NCI-H226 (cell line): Measurements from ENCODE around the gene PIK3R5.

Source experiments
- DNase-seq: peaks from one replicate; pipeline ENCODE4 v3.0.0-alpha.2; 2015

The PIK3R5 gene

DNA sequence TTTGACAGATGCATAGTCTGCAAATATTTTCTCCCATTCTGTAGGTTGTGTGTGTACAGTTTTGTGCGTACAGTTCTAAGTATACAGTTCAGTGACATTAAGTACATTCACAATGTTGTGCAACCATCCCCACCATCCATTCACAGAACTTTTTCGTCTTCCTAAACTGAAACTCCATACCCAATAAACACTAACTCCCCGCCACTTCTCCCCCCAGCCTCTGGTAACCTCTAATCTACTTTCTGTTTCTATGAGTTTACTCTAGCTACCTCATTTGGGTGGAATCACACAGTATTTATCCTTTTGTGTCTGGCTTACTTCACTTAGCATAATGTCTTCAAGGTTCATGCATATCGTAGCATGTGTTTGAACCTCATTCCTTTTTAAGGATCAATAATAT, 14.3 kb downstream of the PIK3R5 start:
- no peak for DNase-seq

DNA sequence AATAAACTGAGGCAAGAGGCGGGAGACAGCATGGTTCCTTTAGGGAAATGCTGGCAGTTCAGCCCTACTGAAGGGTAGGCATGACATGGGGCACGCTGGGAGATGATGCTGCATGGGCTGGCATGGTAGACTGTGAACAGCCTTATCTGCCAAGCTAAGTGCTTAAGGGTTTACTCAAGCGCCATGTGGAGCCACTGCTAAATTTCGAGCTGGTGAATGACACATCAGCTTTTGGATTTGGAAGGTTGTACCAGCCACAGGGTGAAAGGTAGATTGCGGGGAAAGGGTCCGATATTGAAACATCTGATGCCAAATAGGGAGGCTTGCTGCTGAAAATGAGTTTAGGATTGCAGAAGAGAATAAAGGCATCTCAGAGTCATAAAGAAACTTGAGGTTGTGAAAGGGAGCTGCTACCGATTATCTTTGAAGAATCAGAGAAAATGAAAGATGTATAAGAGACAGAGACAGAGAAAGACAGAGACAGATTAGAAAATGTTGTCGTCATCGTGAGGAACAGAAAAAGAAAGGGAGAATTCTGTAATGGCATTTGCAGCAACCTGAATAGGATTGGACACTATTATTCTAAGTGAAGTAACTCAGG, 16.3 kb downstream of the PIK3R5 start:
- DNase-seq = no peak

DNA sequence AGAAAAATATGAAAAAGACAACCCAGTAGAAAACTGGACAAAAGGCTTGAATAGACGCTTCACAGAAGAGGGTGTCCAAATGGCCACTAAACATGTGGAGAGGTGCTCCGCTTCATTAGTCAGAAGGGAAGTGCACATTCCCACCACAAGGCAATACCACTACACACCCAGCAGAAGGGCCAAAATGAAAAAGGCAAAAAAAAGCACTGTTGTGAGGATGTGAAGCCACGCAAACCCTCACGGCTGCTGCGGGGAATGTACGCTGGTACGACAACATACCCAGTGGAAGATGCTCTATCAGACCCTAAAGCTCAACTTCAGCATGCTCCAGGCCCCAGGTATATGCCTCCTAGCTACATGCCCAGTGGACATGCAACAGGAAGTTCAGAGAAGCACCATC, 17.0 kb downstream of the PIK3R5 start:
- DNase-seq = no peak

DNA sequence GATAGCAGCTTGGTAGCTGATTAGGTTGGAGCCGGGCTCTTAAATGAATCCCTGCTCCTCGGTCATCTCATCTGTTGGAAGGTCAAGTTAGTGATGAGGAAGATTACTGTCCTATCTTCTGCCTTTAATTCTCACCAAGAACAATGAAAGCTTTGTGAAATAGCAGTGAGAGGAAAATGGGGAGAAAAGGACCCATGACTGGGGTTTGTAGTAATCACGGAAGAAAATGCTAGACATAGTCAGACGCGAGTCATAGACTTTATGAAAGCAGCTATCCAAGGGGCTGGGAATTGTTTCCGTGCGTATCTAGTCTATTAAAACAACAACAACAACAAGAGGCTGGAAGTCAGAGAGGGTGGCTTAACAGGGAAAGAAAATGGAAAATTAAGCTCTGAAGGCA, 18.3 kb downstream of the PIK3R5 start:
- no peak for DNase-seq

DNA sequence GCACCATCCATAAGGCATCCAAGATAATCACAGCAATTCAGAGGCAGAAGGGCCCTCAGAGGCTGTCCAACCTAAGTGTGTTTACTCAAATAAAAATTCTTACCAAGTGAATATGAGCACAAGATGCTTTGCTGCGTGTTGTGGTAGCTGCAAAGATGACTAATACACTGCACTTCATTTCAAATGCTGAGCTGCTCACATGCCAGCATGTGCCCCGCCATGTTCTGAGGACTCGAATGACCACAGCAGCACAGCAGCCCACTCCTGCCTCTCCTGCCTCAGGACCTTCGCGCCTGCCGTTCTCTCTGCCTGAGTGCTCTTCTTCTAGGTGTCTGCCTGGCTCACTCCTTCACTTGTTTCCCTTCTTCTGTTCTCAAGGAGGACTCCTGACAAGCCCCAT, 19.0 kb downstream of the PIK3R5 start:
- DNase-seq = peak; percentile 24

- no peak for DNase-seq
These were observed 19.4 kb downstream of the PIK3R5 start for GRCh38 chr17:8946071-8946470.

DNA sequence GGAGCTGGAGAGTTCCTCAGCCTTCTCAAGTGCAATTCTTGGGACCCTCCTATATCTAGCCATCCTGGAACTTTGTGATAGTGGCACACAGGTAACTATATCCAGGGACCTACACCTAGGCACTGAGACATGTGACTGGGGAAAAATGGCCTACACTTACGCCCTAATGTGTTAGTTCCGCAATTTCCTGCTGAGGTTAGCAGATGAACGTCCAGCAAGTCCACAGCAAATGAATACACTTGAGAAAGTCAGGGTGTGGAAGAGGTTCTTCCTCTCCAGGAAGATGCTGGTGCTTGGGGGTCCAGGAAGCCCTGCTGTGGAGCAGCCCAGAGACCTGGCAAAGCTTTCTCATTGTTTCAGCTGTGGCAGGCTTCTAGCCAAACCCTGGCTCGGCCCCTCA, 20.8 kb downstream of the PIK3R5 start:
- DNase-seq = no peak

- DNase-seq = no peak
These were observed 21.4 kb downstream of the PIK3R5 start for GRCh38 chr17:8944083-8944482.

GRCh38 chr17:8941980-8942622, 23.4 kb downstream of the PIK3R5 start:
- DNase-seq = no peak

DNA sequence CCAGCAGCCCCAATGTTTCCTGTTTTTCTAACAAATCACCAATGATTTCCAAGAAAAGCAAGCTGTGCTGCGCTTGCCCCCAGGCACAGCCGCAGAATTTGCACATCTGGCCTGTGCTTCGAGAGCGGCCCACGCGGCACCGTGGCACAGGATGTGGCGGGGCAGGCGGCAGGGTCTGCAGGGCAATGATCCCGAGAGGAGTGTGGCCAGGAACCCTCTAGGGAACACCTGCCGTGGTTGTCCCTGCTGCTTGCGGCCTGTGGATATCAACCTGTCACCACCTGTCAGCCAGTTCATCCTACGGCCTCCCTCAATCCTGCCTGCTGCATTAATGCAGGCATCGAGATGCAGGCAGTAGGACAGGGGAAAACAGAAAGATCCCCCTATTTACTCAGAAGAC, 24.0 kb downstream of the PIK3R5 start:
- no peak for DNase-seq

DNA sequence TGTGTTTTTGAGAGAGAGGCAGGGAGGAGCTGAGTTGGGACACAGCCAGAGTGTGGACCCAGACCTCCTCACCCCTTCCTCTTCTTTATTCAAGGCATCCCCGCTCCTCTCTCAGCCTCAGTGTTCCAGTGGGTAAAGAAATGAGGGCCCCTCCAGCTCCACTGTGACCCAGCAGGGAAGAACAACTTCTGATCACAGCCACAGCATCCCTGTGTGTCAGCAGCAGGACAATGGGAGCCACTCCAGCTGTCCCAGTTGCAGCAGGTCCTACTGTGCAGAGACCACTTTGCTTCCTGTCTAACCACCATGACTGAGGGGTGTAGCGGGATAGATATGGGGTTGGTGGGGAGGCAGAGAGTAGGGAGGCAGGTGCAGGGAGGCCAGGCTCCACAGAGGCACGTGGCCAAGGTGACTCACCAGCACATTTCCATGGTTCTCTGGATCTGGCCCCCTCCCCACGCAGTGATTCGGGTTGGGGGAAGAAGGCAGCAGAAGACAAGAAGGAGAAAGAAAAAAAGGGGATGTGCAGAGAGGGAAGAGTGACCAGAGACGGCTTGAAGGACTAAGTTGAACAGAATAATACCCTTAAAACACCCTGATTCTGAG, 24.5 kb downstream of the PIK3R5 start:
- no peak for DNase-seq

- no peak for DNase-seq
These were observed 25.8 kb downstream of the PIK3R5 start for GRCh38 chr17:8939496-8940334.

DNA sequence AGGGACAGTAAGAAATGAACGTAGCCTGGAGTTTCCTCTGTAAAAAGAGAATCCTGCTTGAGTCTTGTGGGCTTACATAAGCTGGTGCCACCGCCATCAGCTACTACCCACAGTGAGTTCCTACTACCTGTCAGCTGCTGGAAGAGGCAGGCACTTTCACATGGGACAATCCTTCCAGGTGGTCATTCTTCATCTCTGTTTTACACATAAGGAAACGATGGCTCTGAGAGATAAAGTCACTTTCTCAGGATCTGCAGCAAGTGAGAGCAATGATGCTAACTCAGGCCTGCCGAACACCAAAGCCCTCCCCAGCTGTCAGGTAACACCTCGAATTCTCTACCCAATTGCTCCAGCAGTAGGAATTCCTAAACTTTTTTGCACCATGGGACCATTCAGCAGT, 26.6 kb downstream of the PIK3R5 start:
- DNase-seq = no peak

DNA sequence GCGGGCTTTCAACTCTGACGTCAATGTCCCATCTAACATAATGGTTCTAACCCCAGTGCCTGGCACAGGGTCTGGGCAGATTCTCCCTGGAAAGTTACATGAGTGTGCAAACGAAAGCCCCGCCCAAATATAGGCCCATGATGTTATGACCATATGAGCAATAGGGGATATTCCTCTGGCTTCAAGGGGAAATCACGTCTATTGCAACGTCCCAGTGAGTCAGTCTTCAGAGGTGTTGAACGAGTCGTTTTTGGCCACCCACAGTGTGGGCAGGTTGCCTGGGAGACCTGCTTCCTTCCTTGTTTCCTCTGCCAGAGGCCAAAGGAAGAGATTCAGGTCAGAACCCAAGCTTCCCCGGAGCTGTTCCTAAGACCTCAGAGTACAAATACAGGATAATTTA, 30.3 kb downstream of the PIK3R5 start:
- DNase-seq = peak; percentile 82

DNA sequence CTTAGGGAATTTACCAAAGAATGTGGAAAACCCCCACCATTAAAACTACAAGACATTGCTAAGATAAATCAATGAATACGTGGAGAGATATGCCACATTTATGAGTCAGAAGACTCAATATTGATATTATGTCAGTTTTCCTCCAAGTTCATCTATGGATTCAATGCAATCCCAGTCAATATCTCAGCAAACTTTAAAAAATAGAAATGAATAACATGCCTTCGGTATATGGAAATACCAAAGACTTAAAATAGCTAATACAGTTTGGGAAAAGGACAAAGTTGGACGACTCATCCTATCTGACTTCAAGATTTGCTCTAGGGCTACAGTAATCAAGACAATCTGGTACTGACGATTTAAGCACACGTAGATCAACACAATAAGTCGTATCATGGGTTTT, 31.2 kb downstream of the PIK3R5 start:
- DNase-seq = no peak

DNA sequence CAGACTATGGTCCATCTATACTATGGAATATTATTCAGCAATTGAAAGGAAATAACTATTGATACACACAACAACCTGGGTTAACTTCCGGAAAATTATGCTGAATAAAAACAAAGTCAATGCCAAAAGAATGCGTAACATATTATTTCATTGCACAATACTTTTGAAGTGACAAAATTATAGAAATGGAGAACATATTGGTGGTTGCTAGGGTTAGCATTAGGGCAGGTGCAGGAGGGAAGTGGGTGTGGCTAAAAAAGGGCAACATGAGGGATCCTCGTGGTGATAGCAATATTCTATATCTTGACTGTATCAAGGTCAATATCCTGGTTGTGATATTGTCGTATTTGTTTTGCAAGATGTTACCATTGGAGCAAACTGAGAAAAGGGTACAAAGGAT, 34.9 kb downstream of the PIK3R5 start:
- DNase-seq = no peak

DNA sequence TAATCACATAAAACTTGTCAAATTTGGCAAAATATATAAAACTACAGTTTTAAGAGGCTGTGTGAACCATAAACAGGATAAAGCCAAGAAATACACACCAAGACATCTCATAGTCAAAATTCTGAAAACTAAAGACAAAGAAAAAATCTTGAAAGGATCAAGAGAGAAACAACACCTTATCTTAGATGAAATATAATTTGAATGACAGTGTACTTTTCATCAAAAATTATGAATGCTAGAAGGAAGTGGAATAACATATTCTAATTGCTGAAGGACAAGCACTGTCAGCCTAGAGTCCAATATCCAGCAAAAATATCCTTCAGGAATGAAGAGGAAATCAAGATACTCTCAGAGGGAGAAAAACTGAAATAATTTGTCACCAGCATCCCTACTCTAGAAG, 37.2 kb downstream of the PIK3R5 start:
- no peak for DNase-seq

- DNase-seq = no peak
These were observed 38.1 kb downstream of the PIK3R5 start for GRCh38 chr17:8927395-8927794.

DNA sequence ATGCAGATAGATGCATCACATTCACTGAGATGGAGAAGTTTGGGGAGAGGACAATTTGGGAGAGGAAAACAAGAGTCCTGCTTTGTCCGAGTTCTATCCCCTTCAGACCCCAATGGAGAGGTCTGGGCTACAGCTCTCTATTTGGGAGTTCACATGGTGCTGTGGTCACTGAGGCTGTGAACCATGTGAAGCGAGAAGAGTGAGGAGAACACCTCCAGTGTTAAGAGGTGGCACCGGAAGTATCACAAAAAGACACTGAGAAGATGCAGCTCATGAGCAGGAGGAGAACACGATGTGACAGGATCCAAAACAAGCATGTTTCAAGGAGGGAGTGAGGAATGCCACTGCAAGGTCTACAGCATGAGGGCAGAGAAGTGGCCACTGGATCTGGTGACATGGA, 39.7 kb downstream of the PIK3R5 start:
- no peak for DNase-seq

- no peak for DNase-seq
These were observed 40.4 kb downstream of the PIK3R5 start for GRCh38 chr17:8925141-8925540.

DNA sequence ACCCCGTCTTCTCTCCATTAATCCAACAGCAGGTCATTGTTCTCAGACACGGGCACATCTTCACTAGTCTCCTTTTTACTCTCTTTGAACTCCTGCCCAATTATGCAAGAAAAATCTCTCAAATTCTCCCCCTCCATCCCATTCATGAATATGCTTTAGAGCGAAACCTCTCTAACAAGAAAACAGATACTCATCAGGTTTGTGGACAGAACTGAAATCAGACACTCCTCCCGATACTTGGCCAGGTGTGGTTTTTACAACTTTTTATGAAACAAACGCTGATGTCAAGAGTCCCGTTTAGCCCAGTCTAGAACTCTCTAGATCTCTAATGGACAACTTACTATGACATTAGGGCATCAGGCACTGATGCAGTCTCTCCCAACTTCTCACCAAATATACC, 40.9 kb downstream of the PIK3R5 start:
- no peak for DNase-seq

GRCh38 chr17:8923762-8924161, 41.7 kb downstream of the PIK3R5 start:
- DNase-seq = no peak

DNA sequence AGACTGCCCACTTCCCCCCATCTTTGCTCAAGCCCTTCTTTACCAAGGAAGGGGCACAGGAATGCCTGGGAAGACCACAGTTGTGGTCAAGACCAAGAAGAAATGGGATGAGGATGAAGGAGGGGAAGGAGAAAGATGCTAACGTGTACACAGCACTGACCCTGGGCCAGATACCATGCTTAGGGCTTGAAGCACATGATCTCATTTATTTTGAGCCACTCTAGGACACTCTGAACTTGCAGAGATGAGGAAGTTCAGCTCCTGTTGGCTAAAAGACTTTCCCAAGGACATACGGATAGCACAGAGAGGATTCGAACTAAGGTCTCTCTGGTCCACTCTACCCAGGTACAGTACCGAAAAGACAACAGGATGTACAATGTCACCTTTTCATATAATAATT, 42.6 kb downstream of the PIK3R5 start:
- no peak for DNase-seq

- DNase-seq = peak; percentile 90
These were observed 43.1 kb downstream of the PIK3R5 start for GRCh38 chr17:8922451-8922850.
